Spleen (tissue), 11 donors: ENCODE data around the gene MEOX1. TPM values are rescaled to one million over a fixed set of nuclear protein-coding genes. Genes with fewer than 3 reads are reported as not detected.

Experiments
- DNase-seq: peaks from one replicate; pipeline ENCODE4 v3.0.0-alpha.2; 2020
- H3K27ac ChIP-seq, 8 donors: fragments of 200-600 bp; sonication (generic) in 7 of 8; 1 replicate in 4 of 8; 2 replicates in 4 of 8; pipeline versions ENCODE4 v1.5.0 to v1.8.0; 2016 to 2021; ENCODE audit warnings: inconsistent platforms in 4 of 8, mild to moderate bottlenecking in 4 of 8, moderate library complexity in 1 of 8
- H3K27me3 ChIP-seq, 7 donors: fragments of 200-600 bp; sonication (generic) in 6 of 7; replicated peaks in 1 of 7; 1 replicate in 4 of 7; 2 replicates in 3 of 7; pipeline versions ENCODE4 v1.5.0 to v1.8.0; 2016 to 2021; ENCODE audit warnings: inconsistent platforms in 3 of 7, mild to moderate bottlenecking in 1 of 7
- H3K36me3 ChIP-seq, 6 donors: fragments of 200-600 bp; sonication (generic) in 5 of 6; 1 replicate in 4 of 6; 2 replicates in 2 of 6; pipeline versions ENCODE4 v1.5.0 to v1.8.0; 2016 to 2021; ENCODE audit warnings: inconsistent platforms in 2 of 6
- H3K4me1 ChIP-seq, 6 donors: fragments of 200-600 bp; sonication (generic) in 5 of 6; 1 replicate in 3 of 6; 2 replicates in 3 of 6; pipeline versions ENCODE4 v1.5.0 to v1.8.0; 2016 to 2021; ENCODE audit warnings: inconsistent platforms in 3 of 6
- H3K4me3 ChIP-seq, 8 donors: fragments of 200-600 bp; sonication (generic) in 7 of 8; 1 replicate in 4 of 8; 2 replicates in 4 of 8; pipeline versions ENCODE4 v1.5.0 to v1.8.0; 2016 to 2021; ENCODE audit warnings: inconsistent platforms in 4 of 8, mild to moderate bottlenecking in 4 of 8, moderate library complexity in 2 of 8
- H3K9me3 ChIP-seq, 8 donors: fragments of 200-600 bp; sonication (generic) in 7 of 8; 1 replicate in 4 of 8; 2 replicates in 4 of 8; pipeline versions ENCODE4 v1.5.0 to v1.8.0; 2016 to 2021; ENCODE audit warnings: inconsistent platforms in 4 of 8
- CTCF ChIP-seq, 11 experiments: fragments of 200-600 bp in 7 of 11; fragments of 450-650 bp in 4 of 11; sonication (generic) in 4 of 11; IDR thresholded peaks in 8 of 11; conservative IDR thresholded peaks in 3 of 11; 1 replicate in 7 of 11; 2 replicates in 4 of 11; pipeline versions ENCODE4 v1.4.0 to v1.8.0; 2016 to 2021; ENCODE audit warnings: antibody characterized with exemption in 11 of 11, inconsistent platforms in 4 of 11, mild to moderate bottlenecking in 1 of 11
- POLR2A ChIP-seq, 3 donors: fragments of 450-650 bp; IDR thresholded peaks; one replicate each; pipeline ENCODE4 v1.5.1; 2017; ENCODE audit warnings: antibody characterized with exemption in 3 of 3, mild to moderate bottlenecking in 1 of 3
- POLR2AphosphoS5 ChIP-seq, 3 donors: sonication (generic); formaldehyde crosslinking; IDR thresholded peaks; one replicate each; pipeline ENCODE4 v1.5.1; 2017; ENCODE audit warnings: antibody characterized with exemption in 3 of 3
- WGBS, 5 donors: extraction: QIAGEN DNeasy Blood & Tissue Kit in 3 of 5; methylation state at CpG; one replicate each; pipeline versions ENCODE4 v1.1.5 to v1.1.7; 2013 to 2018; 5-methylcytosine and 5-hydroxymethylcytosine counted together
- intact Hi-C: fragments of 100-400 bp; cut with DNase I; formaldehyde crosslinking; loops from one replicate; pipeline ENCODE4 v1.15.0; 2023; ENCODE audit warnings: low total_unique reads
- polyA plus RNA-seq, 3 donors: library from polyadenylated mRNA; stranded (reverse); fragments of 200-250 nt; gene quantifications; one replicate each; pipeline ENCODE4 v1.2.1, GENCODE V29; 2013
- total RNA-seq, 7 donors: library from RNA; depleted of rRNA in 3 of 7; stranded (reverse); fragments of >200 nt in 3 of 7; fragmentation: NEBNext Ultra II Directional in 4 of 7; extraction: Animal tissue kit (Norgen Biotek cat#: 25700) in 4 of 7; gene quantifications; one replicate each; pipeline versions ENCODE4 v1.1.0 to v1.2.1, GENCODE V29; 2016 to 2021
- donor health status: healthy with polysubstance abuse.
- donor health status: DM: no; HTN: no; CAD: no; lungs with moderate emphysema.
- donor health status: DM: no; HTN: no; CAD: no.
- donor health status: Bipolar disorder and iron deficiency.
- donor health status: healthy.
- donor health status: DM: no; HTN: no; CAD: no.
- donor health status: DM: yes; HTN: yes; CAD: no.

The MEOX1 gene
- total and polyA plus RNA-seq, 10 donors: 4.1 to 46.9 (median 14.4) TPM

GRCh38 chr17:43667506-43667905 is 5.8 kb upstream of the MEOX1 start:
- H3K4me3 ChIP-seq: no peak overlapping the region
- H3K27ac ChIP-seq: no peak overlapping the region
- H3K36me3 ChIP-seq: no peaks in the 10 kb centered on the region
- WGBS, 5 donors: 88 to 95% (median 92%) methylated on average over 7 of the region's 7 CpGs
- H3K4me1 ChIP-seq: peaks cover 2 to 52% (median 32%) of the 10 kb centered on the region in 6 donors
- intact Hi-C loops: no loop called here
- H3K27me3 ChIP-seq: peaks cover 0 to 6% (median 0%) of the 10 kb centered on the region in 7 donors
- TF ChIP-seq POLR2AphosphoS5 (IDR thresholded peaks at IDR 0.05): no peak
- DNase-seq: no peak
- no peaks in the 10 kb centered on the region for H3K9me3 ChIP-seq

DNA sequence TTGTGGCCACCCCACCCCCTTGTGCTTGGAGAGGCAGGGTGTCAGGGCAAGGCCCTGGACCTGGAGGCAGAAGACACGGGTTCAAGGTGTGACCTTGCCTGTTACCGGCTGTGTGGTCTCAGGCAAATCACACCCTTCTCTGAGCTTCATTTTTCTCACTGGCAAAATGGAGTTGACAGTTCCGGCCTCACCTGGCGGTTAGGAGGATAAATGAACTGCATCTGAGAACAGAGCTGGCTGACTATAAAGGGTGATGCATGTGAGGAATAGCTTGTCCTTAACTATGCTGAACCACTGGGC is 4.2 kb upstream of the MEOX1 start:
- Histone ChIP-seq H3K9me3 (no peaks in the 10 kb centered on the region), H3K36me3 (no peaks in the 10 kb centered on the region), H3K27me3 (peaks cover 0 to 16% (median 0%) of the 10 kb centered on the region in 7 donors), H3K27ac (peak overlapping the region; percentile 35 to 80 (median 67)), H3K4me3 (no peak overlapping the region), H3K4me1 (peaks cover 0 to 56% (median 39%) of the 10 kb centered on the region in 6 donors)
- WGBS, 5 donors: 74 to 91% (median 78%) methylated on average over 4 of the region's 4 CpGs
- no peak for DNase-seq
- intact Hi-C loops: no loop called here
- no peak for TF ChIP-seq POLR2A (IDR thresholded peaks at IDR 0.05)
- TF ChIP-seq POLR2AphosphoS5 (IDR thresholded peaks at IDR 0.05): no peak
- TF ChIP-seq CTCF (IDR thresholded peaks at IDR 0.05 in 8 of 11, conservative IDR thresholded peaks at IDR 0.05 in 3 of 11): no peak

GRCh38 chr17:43665084-43665936 is 3.6 kb upstream of the MEOX1 start:
- Histone ChIP-seq H3K4me1 (peaks cover 0 to 56% (median 39%) of the 10 kb centered on the region in 6 donors), H3K27ac (peak overlapping the region; percentile 36 to 80 (median 68)), H3K36me3 (no peaks in the 10 kb centered on the region), H3K4me3 (no peak overlapping the region), H3K9me3 (no peaks in the 10 kb centered on the region), H3K27me3 (peaks cover 0 to 22% (median 0%) of the 10 kb centered on the region in 7 donors)
- peak; percentile 81 for DNase-seq
- intact Hi-C loops: no loop called here
- 61 to 71% (median 64%) methylated on average over 14 to 26 of the region's 26 CpGs for WGBS, 5 donors
- no peak for TF ChIP-seq CTCF (IDR thresholded peaks at IDR 0.05 in 8 of 11, conservative IDR thresholded peaks at IDR 0.05 in 3 of 11)
- no peak for TF ChIP-seq POLR2A (IDR thresholded peaks at IDR 0.05)
- TF ChIP-seq POLR2AphosphoS5 (IDR thresholded peaks at IDR 0.05): peak in 2 of 3 donors; percentile 33 to 57

DNA sequence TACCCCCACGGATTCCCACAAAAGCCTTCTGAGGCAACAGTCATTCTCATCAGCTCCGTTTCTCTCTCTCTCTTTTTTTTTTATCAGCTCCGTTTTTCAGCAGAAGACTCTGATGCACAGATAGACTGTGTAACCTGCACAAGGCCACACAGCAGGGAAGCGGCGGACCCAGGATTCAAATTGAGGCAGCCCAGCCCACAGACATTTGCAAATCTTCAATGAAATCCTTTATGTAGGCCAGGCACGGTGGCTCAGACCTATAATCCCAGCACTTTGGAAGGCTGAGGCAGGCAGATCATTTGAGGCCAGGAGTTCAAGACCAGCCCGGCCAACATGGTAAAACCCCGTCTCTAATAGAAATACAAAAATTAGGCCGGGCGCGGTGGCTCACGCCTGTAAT is 2.4 kb upstream of the MEOX1 start:
- no peaks in the 10 kb centered on the region for H3K9me3 ChIP-seq
- intact Hi-C loops: no loop called here
- DNase-seq: no peak
- no peak overlapping the region for H3K4me3 ChIP-seq
- H3K27ac ChIP-seq: peak overlapping the region in 5 of 8 donors; percentile 66 to 80 (median 69)
- WGBS, 5 donors: 78 to 92% (median 91%) methylated on average over 12 of the region's 12 CpGs
- H3K4me1 ChIP-seq: peaks cover 0 to 58% (median 37%) of the 10 kb centered on the region in 6 donors
- H3K27me3 ChIP-seq: peaks cover 0 to 27% (median 0%) of the 10 kb centered on the region in 7 donors
- no peak for TF ChIP-seq POLR2AphosphoS5 (IDR thresholded peaks at IDR 0.05)
- no peak for TF ChIP-seq CTCF (IDR thresholded peaks at IDR 0.05 in 8 of 11, conservative IDR thresholded peaks at IDR 0.05 in 3 of 11)
- TF ChIP-seq POLR2A (IDR thresholded peaks at IDR 0.05): no peak
- no peaks in the 10 kb centered on the region for H3K36me3 ChIP-seq
